ENCODE results near the gene RHBDD3.

RHBDD3 gene

GRCh38 chr22:29313126-29313575 is 45.4 kb upstream of the RHBDD3 start:
- no peak overlapping the region for H3K4me3 ChIP-seq (ENCODE audit: control insufficient read depth, low read depth, low read length)
- TF ChIP-seq CTCF (conservative IDR thresholded peaks at IDR 0.05; ENCODE audit: control insufficient read depth, insufficient read depth, low read depth, low read length), result peak; percentile 45
- DNase-seq (ENCODE audit: low read depth), result peak; percentile 56

- H3K4me3 ChIP-seq (ENCODE audit: control insufficient read depth, low read depth, low read length), result no peak overlapping the region
- DNase-seq (ENCODE audit: low read depth), result no peak
- TF ChIP-seq CTCF (conservative IDR thresholded peaks at IDR 0.05; ENCODE audit: control insufficient read depth, insufficient read depth, low read depth, low read length), result no peak
Measured at GRCh38 chr22:29312218-29313125, 44.7 kb upstream of the RHBDD3 start.

- no peak overlapping the region for H3K4me3 ChIP-seq (ENCODE audit: control insufficient read depth, low read depth, low read length)
- TF ChIP-seq CTCF (conservative IDR thresholded peaks at IDR 0.05; ENCODE audit: control insufficient read depth, insufficient read depth, low read depth, low read length), result no peak
- no peak for DNase-seq (ENCODE audit: low read depth)
Measured at GRCh38 chr22:29311464-29312217, 43.9 kb upstream of the RHBDD3 start.

GRCh38 chr22:29310863-29311339 is 43.1 kb upstream of the RHBDD3 start:
- no peak overlapping the region for H3K4me3 ChIP-seq (ENCODE audit: control insufficient read depth, low read depth, low read length)
- DNase-seq (ENCODE audit: low read depth), result peak; percentile 96

GRCh38 chr22:29310065-29310862 is 42.5 kb upstream of the RHBDD3 start:
- no peak for DNase-seq (ENCODE audit: low read depth)
- no peak for TF ChIP-seq CTCF (conservative IDR thresholded peaks at IDR 0.05; ENCODE audit: control insufficient read depth, insufficient read depth, low read depth, low read length)

More at GRCh38 chr22:29310863-29311339, 43.1 kb upstream of the RHBDD3 start:
- no peak for TF ChIP-seq CTCF (conservative IDR thresholded peaks at IDR 0.05; ENCODE audit: control insufficient read depth, insufficient read depth, low read depth, low read length)

More at GRCh38 chr22:29310065-29310862, 42.5 kb upstream of the RHBDD3 start:
- no peak overlapping the region for H3K4me3 ChIP-seq (ENCODE audit: control insufficient read depth, low read depth, low read length)
